ENCODE data around the gene PRIMA1. TPM values are rescaled to one million over a fixed set of nuclear protein-coding genes. Genes with fewer than 3 reads are reported as not detected.

The PRIMA1 gene
- total RNA-seq, 2 experiments from 2014 or later = not detected

DNA sequence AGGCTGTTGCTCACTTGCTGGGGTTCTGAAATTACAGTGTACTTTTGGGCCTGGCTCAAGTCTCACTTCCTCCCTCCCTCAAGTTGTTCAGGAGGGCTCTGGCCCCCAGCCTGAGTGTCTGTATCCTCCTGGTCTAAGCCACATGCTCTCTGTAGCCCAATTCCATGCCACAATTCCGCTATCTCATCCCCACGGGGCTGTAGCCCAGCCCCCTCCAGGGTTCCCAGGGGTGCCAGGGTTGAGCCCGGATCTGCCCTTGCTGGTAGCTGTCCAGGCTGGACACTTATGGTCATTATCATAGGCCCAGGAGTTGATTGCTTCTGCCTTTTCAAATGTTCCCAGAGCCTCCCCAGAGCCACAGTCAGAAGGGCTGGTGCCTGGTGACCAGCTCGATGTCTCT lies 65.3 kb downstream of the PRIMA1 start:
- H3K4me1 Mint-ChIP-seq (ENCODE audit: low read depth) = no peaks in the 10 kb centered on the region
- no peak overlapping the region for H3K4me3 Mint-ChIP-seq
- intact Hi-C loops (cut with micrococcal nuclease) = no loop called here
- no peak for TF ChIP-seq CTCF (IDR thresholded peaks at IDR 0.05)
- CTCF ChIA-PET = interaction anchor here (1.2 to 1.9 kb wide), 2 partner anchors 15 to 67 kb away, joined by 3 to 4 read pairs; no protein-coding TSS in a partner anchor
- no peak for ATAC-seq
- H3K27me3 Mint-ChIP-seq = no peaks in the 10 kb centered on the region
- H3K9me3 Mint-ChIP-seq = no peaks in the 10 kb centered on the region
- no peak overlapping the region for H3K27ac Mint-ChIP-seq
- no peak for DNase-seq
- no peaks in the 10 kb centered on the region for H3K36me3 Mint-ChIP-seq (ENCODE audit: low read depth)
- POLR2A ChIA-PET = no interaction called here

- no peaks in the 10 kb centered on the region for H3K36me3 Mint-ChIP-seq (ENCODE audit: low read depth)
- ATAC-seq (no peak), DNase-seq (no peak)
- ChIA-PET POLR2A (no interaction called here), CTCF (no interaction called here)
- no peaks in the 10 kb centered on the region for H3K4me1 Mint-ChIP-seq (ENCODE audit: low read depth)
- intact Hi-C loops (cut with micrococcal nuclease) = no loop called here
- H3K9me3 Mint-ChIP-seq = no peaks in the 10 kb centered on the region
- no peak overlapping the region for H3K27ac Mint-ChIP-seq
- no peak for TF ChIP-seq CTCF (IDR thresholded peaks at IDR 0.05)
- no peaks in the 10 kb centered on the region for H3K27me3 Mint-ChIP-seq
- H3K4me3 Mint-ChIP-seq = no peak overlapping the region
Measured at GRCh38 chr14:93720981-93721483, 67.3 kb downstream of the PRIMA1 start.

DNA sequence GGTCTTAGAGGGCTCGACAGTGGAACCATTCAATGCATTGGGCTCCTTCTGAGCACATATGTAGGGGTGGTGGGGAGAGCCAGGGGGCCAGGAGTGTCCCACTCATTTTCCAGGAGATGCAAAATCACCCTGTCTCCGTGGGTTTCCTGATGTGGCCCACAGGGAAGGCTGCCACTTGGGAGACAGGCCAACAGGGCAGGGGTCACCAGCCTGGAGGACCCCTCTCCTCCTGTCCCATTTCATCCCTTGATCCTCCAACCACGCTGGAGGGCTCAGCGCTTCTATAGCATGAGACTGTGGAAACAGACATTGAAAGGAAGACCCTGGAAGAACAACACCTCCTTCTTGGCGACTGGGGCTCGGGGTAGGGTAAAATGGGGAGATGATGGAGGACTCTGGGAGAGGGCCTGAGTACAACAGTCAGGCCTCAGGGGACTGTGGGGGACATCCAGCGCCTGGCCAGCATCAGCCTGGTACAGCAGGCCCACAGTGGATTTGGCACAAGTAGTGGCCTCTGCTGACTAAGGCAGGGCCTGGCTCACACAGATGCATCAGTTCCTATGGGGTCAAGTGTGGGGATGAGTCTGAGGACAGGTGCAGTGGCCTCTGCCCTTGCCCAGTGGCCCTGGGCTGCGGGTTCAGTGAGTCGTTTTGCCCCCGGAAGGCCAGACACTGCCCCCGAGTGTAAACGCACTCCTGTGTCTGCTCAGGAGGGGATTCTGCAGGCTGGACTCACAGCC lies 68.0 kb downstream of the PRIMA1 start:
- TF ChIP-seq CTCF (IDR thresholded peaks at IDR 0.05) = no peak
- no peaks in the 10 kb centered on the region for H3K4me1 Mint-ChIP-seq (ENCODE audit: low read depth)
- no peak overlapping the region for H3K27ac Mint-ChIP-seq
- H3K27me3 Mint-ChIP-seq = peaks cover 3% of the 10 kb centered on the region
- H3K9me3 Mint-ChIP-seq = no peaks in the 10 kb centered on the region
- ATAC-seq (no peak), DNase-seq (no peak)
- POLR2A ChIA-PET = no interaction called here
- CTCF ChIA-PET = no interaction called here
- H3K4me3 Mint-ChIP-seq = no peak overlapping the region
- intact Hi-C loops (cut with micrococcal nuclease) = no loop called here
- H3K36me3 Mint-ChIP-seq (ENCODE audit: low read depth) = no peaks in the 10 kb centered on the region

- Mint-ChIP-seq H3K27ac (no peak overlapping the region), H3K27me3 (peaks cover 3% of the 10 kb centered on the region), H3K4me3 (no peak overlapping the region), H3K36me3 (ENCODE audit: low read depth) (no peaks in the 10 kb centered on the region), H3K4me1 (ENCODE audit: low read depth) (no peaks in the 10 kb centered on the region), H3K9me3 (no peaks in the 10 kb centered on the region)
- ChIA-PET CTCF (interaction anchor here (1.3 kb wide), 1 partner anchor 34 kb away, joined by 4 read pairs; no protein-coding TSS in a partner anchor), POLR2A (no interaction called here)
- ATAC-seq = no peak
- no peak for TF ChIP-seq CTCF (IDR thresholded peaks at IDR 0.05)
- intact Hi-C loops (cut with micrococcal nuclease) = no loop called here
- no peak for DNase-seq
Measured at GRCh38 chr14:93719256-93719655, 69.0 kb downstream of the PRIMA1 start.

GRCh38 chr14:93717668-93718320 lies 70.5 kb downstream of the PRIMA1 start:
- Mint-ChIP-seq H3K27me3 (peaks cover 3% of the 10 kb centered on the region), H3K9me3 (no peaks in the 10 kb centered on the region), H3K36me3 (ENCODE audit: low read depth) (no peaks in the 10 kb centered on the region), H3K27ac (no peak overlapping the region), H3K4me1 (ENCODE audit: low read depth) (no peaks in the 10 kb centered on the region), H3K4me3 (no peak overlapping the region)
- intact Hi-C loops (cut with micrococcal nuclease) = no loop called here
- POLR2A ChIA-PET = no interaction called here
- no peak for DNase-seq
- no peak for TF ChIP-seq CTCF (IDR thresholded peaks at IDR 0.05)
- CTCF ChIA-PET = no interaction called here
- no peak for ATAC-seq

Data from activated CD8-positive, alpha-beta T cell treated with anti-CD3 and anti-CD28 coated beads for 36 hours (primary cell).